Parathyroid adenoma (tissue), 2 donors: ENCODE measurements around the gene COLEC12.
A peak's percentile ranks its signal among the peaks of the same experiment; 100 is the strongest.

Source experiments
- H2AFZ ChIP-seq: fragments of 300-600 bp; sonication (generic); one replicate; pipeline ENCODE4 v1.7.0; 2017; ENCODE audit warnings: antibody characterized with exemption, mild to moderate bottlenecking
- H3K27ac ChIP-seq: fragments of 300-600 bp; sonication (generic); one replicate; pipeline ENCODE4 v1.7.0; 2017
- H3K27me3 ChIP-seq: fragments of 300-600 bp; sonication (generic); one replicate; pipeline ENCODE4 v1.7.0; 2017; ENCODE audit warnings: low read length; ENCODE audit not compliant: control insufficient read depth, insufficient read depth
- H3K36me3 ChIP-seq: fragments of 300-600 bp; sonication (generic); one replicate; pipeline ENCODE4 v1.7.0; 2017; ENCODE audit warnings: low read length; ENCODE audit not compliant: control insufficient read depth, insufficient read depth
- H3K4me1 ChIP-seq: fragments of 300-600 bp; sonication (generic); one replicate; pipeline ENCODE4 v1.7.0; 2017; ENCODE audit warnings: control low read depth
- H3K4me2 ChIP-seq: fragments of 300-600 bp; sonication (generic); one replicate; pipeline ENCODE4 v1.7.0; 2017; ENCODE audit warnings: low read length
- H3K4me3 ChIP-seq: fragments of 300-600 bp; sonication (generic); one replicate; pipeline ENCODE4 v1.7.0; 2017; ENCODE audit warnings: low read depth, low read length
- H3K79me2 ChIP-seq: fragments of 300-600 bp; sonication (generic); one replicate; pipeline ENCODE4 v1.7.0; 2017; ENCODE audit warnings: control low read depth
- H3K9ac ChIP-seq: fragments of 300-600 bp; sonication (generic); one replicate; pipeline ENCODE4 v1.7.0; 2017; ENCODE audit warnings: mild to moderate bottlenecking
- H3K9me3 ChIP-seq: fragments of 300-600 bp; sonication (generic); one replicate; pipeline ENCODE4 v1.7.0; 2017; ENCODE audit warnings: low read length; ENCODE audit not compliant: control insufficient read depth
- CTCF ChIP-seq: fragments of 300-600 bp; sonication (generic); IDR thresholded peaks from one replicate; pipeline ENCODE4 v1.7.0; 2017; ENCODE audit warnings: antibody characterized with exemption, mild to moderate bottlenecking
- donor health status: primary hyperparathyroidism.

The COLEC12 gene

GRCh38 chr18:361941-362310 is 138.6 kb downstream of the COLEC12 start:
- TF ChIP-seq CTCF: no peak
- no peak overlapping the region for H3K27ac ChIP-seq

GRCh38 chr18:361100-361732 is 139.3 kb downstream of the COLEC12 start:
- H3K27ac ChIP-seq: no peak overlapping the region
- no peak overlapping the region for H3K4me2 ChIP-seq
- H3K36me3 ChIP-seq: no peaks in the 10 kb centered on the region
- no peaks in the 10 kb centered on the region for H3K9me3 ChIP-seq
- H3K9ac ChIP-seq: no peak overlapping the region
- H3K27me3 ChIP-seq: no peaks in the 10 kb centered on the region
- no peak overlapping the region for H2AFZ ChIP-seq
- peaks cover 5% of the 10 kb centered on the region for H3K4me1 ChIP-seq
- no peak overlapping the region for H3K4me3 ChIP-seq
- no peaks in the 10 kb centered on the region for H3K79me2 ChIP-seq
- no peak for TF ChIP-seq CTCF

More at GRCh38 chr18:361941-362310, 138.6 kb downstream of the COLEC12 start:
- no peaks in the 10 kb centered on the region for H3K27me3 ChIP-seq
- peaks cover under 1% of the 10 kb centered on the region for H3K4me1 ChIP-seq
- H3K4me2 ChIP-seq: no peak overlapping the region
- no peaks in the 10 kb centered on the region for H3K79me2 ChIP-seq
- no peak overlapping the region for H3K9ac ChIP-seq
- H3K36me3 ChIP-seq: no peaks in the 10 kb centered on the region
- H3K9me3 ChIP-seq: no peaks in the 10 kb centered on the region
- H3K4me3 ChIP-seq: no peak overlapping the region
- no peak overlapping the region for H2AFZ ChIP-seq

GRCh38 chr18:360676-361075 is 139.8 kb downstream of the COLEC12 start:
- no peak overlapping the region for H3K9ac ChIP-seq
- no peak overlapping the region for H3K4me2 ChIP-seq
- H3K4me3 ChIP-seq: no peak overlapping the region
- no peaks in the 10 kb centered on the region for H3K79me2 ChIP-seq
- no peaks in the 10 kb centered on the region for H3K36me3 ChIP-seq
- TF ChIP-seq CTCF: no peak
- no peaks in the 10 kb centered on the region for H3K9me3 ChIP-seq
- peaks cover 5% of the 10 kb centered on the region for H3K4me1 ChIP-seq
- no peak overlapping the region for H2AFZ ChIP-seq
- no peak overlapping the region for H3K27ac ChIP-seq
- no peaks in the 10 kb centered on the region for H3K27me3 ChIP-seq

GRCh38 chr18:356778-357177 is 143.7 kb downstream of the COLEC12 start:
- no peak overlapping the region for H3K9ac ChIP-seq
- no peak overlapping the region for H3K4me3 ChIP-seq
- no peaks in the 10 kb centered on the region for H3K9me3 ChIP-seq
- no peaks in the 10 kb centered on the region for H3K27me3 ChIP-seq
- H3K27ac ChIP-seq: no peak overlapping the region
- no peak for TF ChIP-seq CTCF
- H3K4me2 ChIP-seq: peak overlapping the region; percentile 36
- H3K79me2 ChIP-seq: no peaks in the 10 kb centered on the region
- H3K4me1 ChIP-seq: peaks cover 8% of the 10 kb centered on the region
- H2AFZ ChIP-seq: peak overlapping the region; percentile 13
- H3K36me3 ChIP-seq: no peaks in the 10 kb centered on the region

GRCh38 chr18:355678-356077 is 144.8 kb downstream of the COLEC12 start:
- Histone ChIP-seq H3K4me1 (peaks cover 8% of the 10 kb centered on the region), H3K9me3 (no peaks in the 10 kb centered on the region), H3K27ac (no peak overlapping the region), H3K4me3 (no peak overlapping the region), H3K36me3 (no peaks in the 10 kb centered on the region), H2AFZ (no peak overlapping the region), H3K27me3 (no peaks in the 10 kb centered on the region), H3K4me2 (no peak overlapping the region), H3K79me2 (no peaks in the 10 kb centered on the region), H3K9ac (no peak overlapping the region)
- TF ChIP-seq CTCF: no peak
